Renal pelvis (tissue), 4 donors: ENCODE results near the gene SNAP25. TPM values are rescaled to one million over a fixed set of nuclear protein-coding genes. Genes with fewer than 3 reads are reported as not detected.

ENCODE experiments used
- DNase-seq: peaks from one replicate; pipeline ENCODE4 v3.0.0-alpha.2; 2013
- polyA plus RNA-seq, 3 donors: library from polyadenylated mRNA; unstranded; fragments of 120-200 nt; gene quantifications; one replicate each; pipeline ENCODE4 v1.2.1, GENCODE V29; 2013; ENCODE audit not compliant: insufficient read length in 3 of 3

SNAP25 gene
- polyA plus RNA-seq, 3 donors: 6.1 to 6.7 (median 6.6) TPM

DNA sequence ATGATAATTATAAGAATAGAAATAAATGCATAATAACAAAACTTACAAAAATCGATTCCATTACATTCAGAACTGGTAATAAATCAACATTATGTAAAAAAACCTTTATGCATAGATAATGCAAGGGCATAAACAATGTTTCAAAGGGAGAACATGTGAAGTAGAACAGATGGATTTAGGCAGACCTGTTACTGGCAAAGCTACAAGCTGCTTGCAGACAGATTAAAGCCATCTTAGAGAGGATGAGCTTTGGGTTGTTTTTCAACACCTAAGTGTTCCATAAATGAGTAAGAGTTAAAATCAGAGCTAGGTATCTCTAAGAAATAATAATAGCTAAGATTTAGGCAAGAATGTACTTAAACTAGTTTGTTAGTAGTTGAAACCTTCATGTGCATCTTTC, 37.2 kb downstream of the SNAP25 start:
- no peak for DNase-seq

DNA sequence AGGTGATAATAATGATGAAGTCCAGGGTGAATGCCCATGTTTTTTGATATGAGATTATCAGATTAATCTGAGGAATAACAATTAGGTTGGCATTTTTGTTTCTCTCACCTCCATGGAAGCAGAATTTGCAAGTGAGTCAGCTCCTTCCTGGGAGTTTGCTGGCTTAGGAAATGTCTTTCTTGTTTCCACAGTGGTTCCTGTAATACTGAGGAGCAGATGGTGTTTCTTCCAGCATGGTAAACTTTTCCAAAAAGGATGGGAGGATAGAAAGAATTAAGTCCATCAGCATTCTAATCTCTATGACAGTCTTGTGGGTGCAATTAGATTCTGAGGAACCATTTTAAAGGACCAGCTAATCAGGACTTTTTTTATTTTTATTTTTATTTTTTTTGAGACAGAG, 40.5 kb downstream of the SNAP25 start:
- DNase-seq: no peak

DNA sequence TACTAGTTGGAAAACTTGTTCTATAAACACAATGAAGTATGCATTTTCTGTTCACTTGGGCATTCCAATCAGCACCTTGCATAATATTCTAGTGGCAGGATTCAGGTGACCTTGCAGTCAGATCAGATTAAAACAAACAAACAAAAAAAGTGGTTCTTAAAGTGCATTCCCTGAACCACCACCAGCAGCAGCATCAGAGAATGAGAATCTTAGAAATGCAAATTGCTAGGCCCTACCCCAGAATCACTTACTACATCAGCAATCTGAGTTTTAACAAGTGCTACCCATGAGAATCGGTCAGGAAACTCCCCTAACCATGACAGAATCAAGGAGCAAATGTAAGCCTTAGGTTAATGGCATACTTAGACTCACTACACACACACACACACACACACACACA, 41.7 kb downstream of the SNAP25 start:
- no peak for DNase-seq

DNA sequence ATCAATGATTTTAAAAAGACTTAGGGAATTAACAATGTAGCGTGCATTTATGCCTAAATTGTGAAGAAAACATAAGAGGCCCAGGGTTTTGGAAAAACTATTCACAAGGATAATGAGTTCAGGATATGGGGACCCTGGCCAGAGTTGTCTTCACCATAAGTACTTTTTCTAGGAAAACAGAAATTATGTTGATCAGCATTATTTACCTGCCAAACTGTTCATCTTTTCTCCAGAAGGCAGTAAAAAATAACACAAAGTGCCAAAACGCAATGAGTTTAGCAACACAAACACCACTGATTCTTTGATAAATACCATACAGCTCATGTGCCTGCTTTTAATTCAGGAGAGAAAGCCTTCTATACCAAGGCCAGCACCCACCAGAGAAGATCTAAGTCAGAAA, 43.1 kb downstream of the SNAP25 start:
- DNase-seq: no peak

DNA sequence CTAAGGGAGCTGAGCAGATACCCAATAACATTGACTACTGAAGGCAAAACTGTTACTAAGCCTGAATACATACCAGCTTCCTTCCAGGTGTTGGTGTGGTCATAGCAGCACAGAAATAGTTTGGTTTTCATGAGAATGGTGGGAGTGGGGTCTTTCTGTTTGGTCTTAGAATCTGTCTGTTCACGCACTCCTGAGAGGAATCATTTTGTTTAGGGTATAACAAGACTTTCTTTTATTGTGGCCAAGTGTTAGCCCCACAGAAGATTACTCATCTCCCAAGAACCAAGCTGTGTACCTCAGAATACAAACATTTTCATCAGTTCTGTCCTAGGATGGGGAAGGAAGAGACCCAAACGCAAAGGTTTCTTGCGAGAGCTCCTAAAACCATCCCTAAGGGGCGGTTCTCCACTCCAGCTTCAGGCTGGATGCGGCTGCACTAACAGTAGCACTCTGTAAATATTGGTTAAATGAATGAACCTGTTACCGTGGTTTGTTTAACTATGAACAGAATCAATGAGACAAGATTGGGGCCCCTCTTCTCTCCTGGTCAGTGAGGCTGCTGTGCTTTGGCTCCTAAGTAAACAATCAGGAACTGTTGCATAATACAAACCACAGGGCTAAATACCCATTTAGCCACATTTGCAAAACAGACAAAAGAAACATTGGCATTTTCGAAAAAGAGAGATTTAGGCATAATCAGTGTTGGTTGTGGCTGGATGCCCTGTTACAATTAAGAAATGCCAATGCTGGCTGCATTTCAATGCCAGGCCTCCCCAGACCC, 44.9 kb downstream of the SNAP25 start:
- no peak for DNase-seq

DNA sequence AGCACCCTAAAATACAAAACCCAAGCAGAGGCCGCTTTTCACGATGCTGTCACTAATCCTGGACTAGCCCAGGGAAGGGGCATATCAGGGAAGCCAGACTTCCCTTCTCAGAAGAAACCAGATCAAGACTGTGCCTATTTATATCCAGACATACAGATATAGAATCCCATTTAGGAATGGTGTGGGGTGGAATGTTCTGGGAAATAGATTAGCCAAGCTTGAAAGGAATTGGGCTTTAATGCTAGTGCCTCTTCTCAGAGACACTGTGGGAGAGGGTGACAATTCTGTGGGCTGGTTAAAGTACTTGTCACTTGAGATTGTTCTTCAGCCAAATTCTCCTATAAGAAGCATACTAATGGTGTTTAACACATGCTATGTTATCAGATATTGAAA, 45.5 kb downstream of the SNAP25 start:
- DNase-seq: no peak

DNA sequence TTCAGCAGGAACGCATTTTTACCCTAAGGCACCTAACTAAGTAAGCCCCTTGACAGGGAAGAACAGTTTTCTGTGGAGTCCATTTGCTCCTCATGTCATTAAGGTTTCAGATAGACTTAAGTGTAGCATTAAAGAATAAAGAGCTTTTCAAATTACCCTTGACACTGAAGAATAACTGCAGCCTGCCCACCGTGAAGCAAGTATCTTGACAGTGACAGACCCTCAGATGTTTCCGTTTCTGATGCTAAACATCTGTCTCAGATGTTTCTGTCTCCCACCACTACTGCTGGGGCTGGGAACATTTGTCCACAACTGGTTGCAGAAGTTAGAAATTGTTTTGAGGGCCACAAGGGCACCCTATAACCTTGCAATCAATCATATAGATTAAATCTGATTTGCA, 50.0 kb downstream of the SNAP25 start:
- DNase-seq: no peak

DNA sequence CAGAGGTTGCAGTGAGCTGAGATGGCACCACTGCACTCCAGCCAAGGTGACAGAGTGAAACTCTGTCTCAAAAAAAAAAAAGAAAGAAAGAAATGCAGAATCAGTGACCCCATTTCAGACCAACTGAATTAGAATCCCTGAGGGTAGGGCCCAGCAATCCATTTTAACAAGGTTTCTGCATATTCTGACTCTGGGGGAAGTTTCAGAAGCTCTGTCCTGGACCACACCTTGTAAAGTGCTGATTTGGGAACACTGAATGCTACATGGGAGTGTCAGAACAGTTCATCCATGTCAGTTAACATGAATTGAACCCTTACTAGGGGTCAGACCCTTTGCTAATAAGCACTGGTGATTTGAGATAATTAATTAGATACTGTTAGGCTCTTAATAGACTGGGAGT, 52.0 kb downstream of the SNAP25 start:
- no peak for DNase-seq

DNA sequence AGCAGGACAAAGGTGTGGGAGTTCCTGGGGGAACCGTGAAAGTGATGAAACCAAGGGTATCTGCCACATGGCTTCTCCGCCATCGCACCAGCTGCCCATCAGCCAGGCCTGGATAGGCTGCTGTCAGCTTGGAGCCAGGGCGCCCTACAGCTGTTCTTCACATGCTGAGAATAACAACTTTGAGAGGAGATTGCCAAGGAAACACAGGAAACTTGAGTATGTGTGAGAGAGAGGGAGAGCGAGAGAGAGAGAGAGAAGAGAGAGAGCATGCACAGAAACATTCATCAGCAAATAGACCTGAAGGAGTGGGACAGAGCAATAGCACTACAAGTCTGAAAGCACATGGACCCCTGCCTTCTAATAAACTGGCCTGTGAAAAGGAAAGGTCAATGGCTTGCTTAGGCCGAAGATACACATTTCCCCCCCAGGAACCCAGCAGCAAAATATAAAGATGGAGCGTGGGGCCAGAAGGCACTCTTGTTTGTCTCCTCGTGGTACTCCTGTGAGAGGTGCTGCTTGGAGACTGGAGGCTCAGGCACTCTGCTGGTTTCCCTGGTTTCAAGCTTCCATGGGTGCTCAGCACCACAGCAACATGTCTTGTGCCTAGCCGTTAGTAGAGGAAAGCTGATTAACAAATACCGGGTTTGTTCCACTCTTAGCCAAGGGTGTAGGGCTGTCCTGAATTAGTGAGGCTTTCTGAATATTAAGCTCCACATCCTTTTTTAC, 53.0 kb downstream of the SNAP25 start:
- no peak for DNase-seq

DNA sequence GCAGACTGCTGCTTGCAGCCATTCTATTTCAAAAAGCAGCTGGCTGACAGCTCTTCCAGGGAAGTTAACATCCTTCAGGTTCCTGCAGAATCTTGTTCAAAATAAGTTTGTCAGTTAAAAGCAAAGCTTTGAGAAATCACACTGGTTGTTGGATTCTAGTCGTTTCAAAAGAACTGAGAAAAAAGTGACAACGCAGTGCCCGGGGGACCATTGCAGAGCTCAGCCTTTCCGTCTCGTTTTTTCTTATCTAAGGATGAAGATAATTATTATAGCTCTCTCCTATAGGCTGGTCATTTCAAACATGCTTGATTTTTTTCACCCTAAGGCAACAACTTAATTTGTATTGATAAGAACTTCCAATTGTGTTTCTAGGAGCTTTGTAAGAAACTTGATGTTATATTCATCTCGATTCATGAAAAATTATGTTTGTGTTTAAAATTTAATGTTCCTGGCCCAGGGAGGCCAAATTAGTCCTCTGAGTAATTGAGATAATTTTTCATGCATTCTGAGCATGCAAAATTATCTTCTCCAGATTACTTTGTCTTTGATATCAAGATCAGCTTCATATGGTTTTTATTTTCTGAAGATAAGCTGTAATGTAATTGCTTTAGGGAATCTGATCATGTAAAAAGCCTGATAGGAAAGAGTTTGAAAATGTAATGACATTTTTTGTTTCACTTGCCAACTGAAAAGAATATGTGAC, 58.4 kb downstream of the SNAP25 start:
- no peak for DNase-seq

DNA sequence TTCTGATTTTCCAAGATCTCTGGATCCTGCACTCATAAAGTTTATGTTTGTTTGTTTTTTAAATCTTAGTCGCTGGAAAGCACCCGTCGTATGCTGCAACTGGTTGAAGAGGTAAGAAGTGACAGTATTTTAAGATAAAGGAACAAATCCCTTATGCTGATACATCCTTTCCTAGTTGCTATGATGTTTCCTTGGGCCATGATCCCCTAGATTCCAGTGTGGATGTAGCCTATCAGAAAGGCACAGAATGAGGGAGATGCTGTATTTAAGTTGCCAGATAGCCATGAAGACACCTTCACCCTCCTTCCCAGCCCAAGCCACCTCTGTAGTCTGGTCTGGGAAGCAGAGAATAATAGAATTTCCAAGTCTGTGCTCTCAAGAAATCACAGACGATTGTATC, 59.0 kb downstream of the SNAP25 start:
- no peak for DNase-seq

DNA sequence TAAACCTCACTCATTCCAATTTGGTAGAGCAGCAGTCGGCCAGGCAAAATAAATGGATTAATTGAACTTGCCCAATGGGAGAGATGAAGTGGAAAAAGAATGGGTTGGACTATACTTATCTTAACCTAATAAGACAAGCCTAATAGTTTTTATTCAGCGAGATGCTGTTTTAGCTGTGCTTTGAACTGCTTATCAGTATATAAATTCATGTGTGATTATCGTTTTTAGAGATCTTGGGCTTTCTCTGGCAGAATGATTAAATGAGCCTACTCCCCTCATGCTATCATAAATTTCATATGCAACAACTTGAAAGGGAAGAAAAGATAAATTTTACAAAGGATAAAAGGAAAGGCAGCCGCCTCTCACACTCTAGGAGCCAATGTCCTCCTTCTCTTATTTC, 59.8 kb downstream of the SNAP25 start:
- DNase-seq: no peak

DNA sequence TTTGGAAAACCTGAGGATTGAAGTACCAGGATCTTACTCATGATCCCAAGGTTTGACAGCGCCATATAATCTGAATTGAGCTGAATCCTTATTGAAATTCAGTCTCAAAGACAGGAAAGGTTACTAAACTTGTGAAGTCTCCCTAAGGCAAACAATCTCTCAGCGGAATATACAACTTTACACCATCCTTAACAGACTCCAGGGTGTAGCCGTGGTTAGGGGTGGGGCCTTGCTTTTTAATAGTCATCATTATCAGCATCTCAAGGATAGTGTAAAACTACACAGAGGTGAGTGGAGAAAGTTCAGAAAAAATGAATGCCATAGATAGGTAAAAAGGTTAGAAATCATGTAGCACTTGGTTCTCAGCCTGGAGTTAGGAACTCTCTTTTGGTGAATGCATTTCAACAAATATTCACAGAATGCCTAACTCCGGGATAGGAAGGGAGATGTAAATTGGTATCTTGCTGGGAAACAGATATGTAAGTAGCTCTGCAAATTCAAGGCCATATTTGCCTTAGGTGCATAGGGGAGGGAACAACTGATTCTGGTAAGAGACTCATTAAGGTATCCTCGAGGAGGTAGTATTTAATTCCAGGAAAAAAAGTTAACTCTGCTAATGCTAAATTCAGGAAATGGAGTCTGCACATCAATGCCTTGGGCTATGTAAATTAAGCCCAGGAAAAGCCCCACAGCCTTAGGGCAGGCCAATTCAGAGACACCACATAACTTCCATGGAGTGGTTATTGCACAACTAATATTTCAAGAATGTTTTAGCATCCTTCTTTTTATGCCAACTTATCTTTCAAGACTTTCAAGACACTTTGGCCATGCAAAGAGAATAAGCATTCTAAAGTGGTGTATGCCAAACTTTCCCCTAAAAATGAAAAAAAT, 61.6 kb downstream of the SNAP25 start:
- DNase-seq: no peak

DNA sequence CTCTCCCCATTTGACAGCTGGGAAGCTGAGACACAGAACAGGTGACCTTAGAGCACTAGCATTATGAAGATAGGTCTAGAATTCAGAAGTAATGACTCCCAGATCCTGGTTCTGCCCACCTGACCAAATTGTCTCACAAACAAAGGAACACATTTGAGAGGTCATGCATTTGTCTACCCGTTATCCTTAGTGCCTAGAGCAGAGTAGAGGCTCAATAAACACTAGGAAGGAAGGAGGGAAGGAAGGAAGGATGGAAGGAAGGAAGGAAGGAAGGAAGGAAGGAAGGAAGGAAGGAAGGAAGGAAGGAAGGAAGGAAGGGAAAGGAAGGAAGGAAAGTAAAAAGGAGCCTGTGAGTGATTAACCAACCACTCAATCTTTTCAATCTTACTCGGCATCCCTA, 63.3 kb downstream of the SNAP25 start:
- no peak for DNase-seq

DNA sequence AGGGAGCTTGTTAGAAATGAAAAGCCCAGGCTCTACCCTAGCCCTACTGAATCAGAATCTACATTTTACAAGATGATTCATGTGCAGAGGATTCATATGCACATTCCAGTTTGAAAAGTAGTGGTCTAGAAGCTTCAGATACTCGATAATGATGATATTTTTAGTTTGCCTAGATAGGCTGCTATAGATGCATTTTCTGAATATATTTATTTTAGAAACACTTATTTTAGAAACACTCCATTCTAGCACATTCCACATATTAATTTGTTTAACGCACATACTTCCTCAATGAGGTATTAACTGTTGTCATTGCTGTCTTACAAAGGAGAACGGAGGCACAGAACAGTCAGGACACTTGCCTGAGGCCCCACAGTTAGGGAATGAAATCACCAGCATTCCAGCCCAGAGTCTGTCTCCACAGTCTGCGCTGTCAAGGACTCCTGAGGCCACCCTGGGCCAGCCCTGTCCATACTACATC, 64.4 kb downstream of the SNAP25 start:
- DNase-seq: no peak

DNA sequence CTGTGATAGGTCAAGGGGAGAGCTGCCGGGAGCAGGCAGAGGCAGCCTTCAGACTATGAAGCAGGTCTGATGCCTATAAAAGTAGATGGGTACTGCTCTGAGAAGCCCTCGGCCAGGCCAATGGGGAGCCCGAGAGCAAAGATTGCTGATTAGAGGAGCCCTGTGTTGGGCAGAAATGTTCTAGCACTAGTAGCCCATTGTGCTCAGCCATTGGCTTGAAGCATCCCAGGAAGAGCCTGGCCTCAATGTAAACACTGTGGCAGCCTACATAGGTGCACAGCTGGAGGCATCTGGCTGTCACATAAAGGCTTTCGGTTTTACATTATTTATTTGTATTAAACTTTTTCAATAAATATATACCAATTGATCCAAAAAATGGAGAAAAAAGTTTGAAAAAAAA, 67.7 kb downstream of the SNAP25 start:
- no peak for DNase-seq

DNA sequence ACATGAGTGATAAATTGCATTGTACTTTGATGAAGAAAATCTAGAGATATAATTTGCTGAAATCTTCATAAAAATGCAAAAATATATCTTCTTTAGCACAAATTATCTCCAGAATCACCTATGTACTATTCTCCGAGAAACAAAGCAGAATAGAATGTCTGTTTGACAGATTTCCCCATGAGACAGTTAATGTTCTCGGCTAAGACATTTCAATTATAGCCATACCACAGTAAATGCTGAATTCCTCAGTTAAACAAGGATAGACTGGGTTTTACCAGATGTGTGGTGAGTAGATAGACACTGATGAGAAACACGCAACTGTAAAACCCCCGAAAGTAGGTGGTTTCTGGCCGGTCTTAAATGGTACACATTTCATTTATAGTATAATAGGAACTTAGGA, 69.8 kb downstream of the SNAP25 start:
- no peak for DNase-seq

DNA sequence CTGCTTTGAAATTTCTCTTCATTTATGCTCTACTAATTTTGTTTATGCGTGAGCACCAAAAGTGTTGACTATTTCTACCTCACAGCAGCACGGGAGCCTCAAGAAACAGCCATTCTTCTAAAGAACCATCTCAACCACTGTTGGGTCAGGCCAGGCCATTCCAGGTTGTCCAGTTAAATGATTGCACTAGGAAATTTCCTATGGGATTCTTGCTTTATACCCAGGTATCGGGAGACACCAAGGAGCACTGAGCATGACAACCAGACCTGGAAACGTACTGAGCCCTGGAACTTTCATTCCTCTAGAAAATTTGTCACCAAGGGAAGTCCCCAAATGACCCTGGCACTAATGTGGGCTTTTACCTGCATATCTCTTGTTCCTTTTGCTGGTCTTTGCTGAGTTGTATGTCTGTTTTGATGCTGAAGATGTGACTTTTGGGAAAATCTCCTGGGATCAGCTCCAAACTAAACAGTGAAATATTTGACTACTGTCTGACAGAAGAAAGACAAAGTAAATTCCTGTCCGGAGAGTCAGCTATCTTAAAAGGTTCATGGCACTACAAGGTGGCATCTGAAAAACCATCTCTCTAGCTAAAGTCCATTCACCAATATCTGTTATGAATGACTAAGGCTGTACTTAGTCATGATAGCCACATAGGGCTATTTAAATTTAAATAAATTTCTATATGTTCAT, 70.5 kb downstream of the SNAP25 start:
- DNase-seq: no peak

DNA sequence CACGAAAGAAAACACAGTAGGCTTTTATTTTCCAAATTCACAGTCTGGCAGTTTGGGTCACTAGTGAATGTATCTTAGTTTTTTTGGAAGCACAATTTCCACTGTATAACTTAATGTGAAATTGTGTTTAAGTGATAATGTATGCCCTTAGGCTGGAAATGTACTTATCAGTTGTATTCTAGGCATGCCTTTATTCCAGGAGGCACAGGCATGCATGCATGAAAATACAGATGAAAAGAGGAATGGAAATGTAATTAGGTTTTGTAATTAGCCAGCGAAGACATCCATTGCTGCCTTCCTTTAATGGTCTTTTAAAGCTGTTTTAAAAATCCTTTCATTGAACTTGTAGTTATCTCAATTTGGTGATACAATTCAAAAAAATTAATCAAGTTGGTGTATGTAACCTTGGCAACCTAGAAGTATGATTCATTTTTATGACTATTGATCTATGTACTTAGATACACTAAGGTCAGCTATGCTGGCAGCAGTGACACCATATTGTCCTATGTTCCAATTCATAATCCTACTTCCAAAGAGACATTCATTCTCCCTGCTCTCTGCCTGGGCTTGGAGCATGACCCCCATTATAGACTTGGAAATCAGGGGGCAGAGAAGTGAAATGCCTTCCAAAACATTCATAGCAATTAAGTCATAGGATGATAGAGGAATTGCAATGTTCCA, 73.1 kb downstream of the SNAP25 start:
- DNase-seq: no peak

DNA sequence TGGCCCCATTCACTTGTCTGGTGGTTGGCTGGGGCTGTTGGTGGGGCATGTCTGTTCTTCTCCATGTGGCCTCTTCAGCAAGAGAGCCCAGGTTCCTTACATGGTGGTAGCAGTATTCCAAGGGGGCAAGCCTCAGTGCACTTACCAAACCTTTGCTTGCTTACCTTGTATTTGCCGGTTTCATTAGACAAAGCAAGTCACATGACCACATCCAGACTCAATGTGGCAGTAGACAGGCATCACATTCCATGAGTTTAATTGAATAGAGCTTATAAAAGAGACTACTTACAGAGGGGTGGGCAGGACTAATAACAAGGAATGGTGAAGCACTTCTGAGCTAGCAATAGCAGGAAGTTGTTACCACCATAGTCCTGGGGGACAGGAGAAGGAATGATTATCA, 78.6 kb downstream of the SNAP25 start:
- DNase-seq: no peak
